Skeletal muscle satellite cell (primary cell): ENCODE data around the gene CHN1.
A peak's percentile ranks its signal among the peaks of the same experiment; 100 is the strongest.

Experiments used
- H3K27me3 ChIP-seq: 2 replicates; pipeline ENCODE4 v1.7.0; 2013; ENCODE audit warnings: low read length; ENCODE audit not compliant: control insufficient read depth, insufficient read depth
- H3K36me3 ChIP-seq: 2 replicates; pipeline ENCODE4 v1.7.0; 2013; ENCODE audit warnings: mild to moderate bottlenecking, control low read depth, low read length; ENCODE audit not compliant: insufficient read depth
- H3K4me1 ChIP-seq: 2 replicates; pipeline ENCODE4 v1.7.0; 2013; ENCODE audit warnings: low read length; ENCODE audit not compliant: control insufficient read depth, insufficient read depth
- H3K4me2 ChIP-seq: 2 replicates; pipeline ENCODE4 v1.7.0; 2013; ENCODE audit warnings: mild to moderate bottlenecking, low read length
- H3K4me3 ChIP-seq: 2 replicates; pipeline ENCODE4 v1.7.0; 2013; ENCODE audit warnings: low read length
- H3K9ac ChIP-seq: 2 replicates; pipeline ENCODE4 v1.7.0; 2013; ENCODE audit warnings: mild to moderate bottlenecking, low read depth, low read length, moderate library complexity
- H3K9me3 ChIP-seq: replicated peaks from 2 replicates; pipeline ENCODE4 v1.7.0; 2013; ENCODE audit warnings: mild to moderate bottlenecking, control low read depth, low read length

CHN1 gene

GRCh38 chr2:175027755-175028154 is 22.6 kb upstream of the CHN1 start:
- H3K4me2 ChIP-seq, result peak overlapping the region; percentile 75
- H3K4me3 ChIP-seq, result peak overlapping the region; percentile 37
- peaks cover 31% of the 10 kb centered on the region for H3K4me1 ChIP-seq
- H3K27me3 ChIP-seq, result no peaks in the 10 kb centered on the region
- peak overlapping the region; percentile 70 for H3K9ac ChIP-seq
- no peaks in the 10 kb centered on the region for H3K9me3 ChIP-seq
- no peaks in the 10 kb centered on the region for H3K36me3 ChIP-seq

- no peak overlapping the region for H3K9ac ChIP-seq
- peaks cover 31% of the 10 kb centered on the region for H3K4me1 ChIP-seq
- H3K4me2 ChIP-seq, result no peak overlapping the region
- H3K27me3 ChIP-seq, result no peaks in the 10 kb centered on the region
- no peaks in the 10 kb centered on the region for H3K9me3 ChIP-seq
- no peak overlapping the region for H3K4me3 ChIP-seq
- H3K36me3 ChIP-seq, result no peaks in the 10 kb centered on the region
Observed at GRCh38 chr2:175026385-175026784, 21.2 kb upstream of the CHN1 start.

DNA sequence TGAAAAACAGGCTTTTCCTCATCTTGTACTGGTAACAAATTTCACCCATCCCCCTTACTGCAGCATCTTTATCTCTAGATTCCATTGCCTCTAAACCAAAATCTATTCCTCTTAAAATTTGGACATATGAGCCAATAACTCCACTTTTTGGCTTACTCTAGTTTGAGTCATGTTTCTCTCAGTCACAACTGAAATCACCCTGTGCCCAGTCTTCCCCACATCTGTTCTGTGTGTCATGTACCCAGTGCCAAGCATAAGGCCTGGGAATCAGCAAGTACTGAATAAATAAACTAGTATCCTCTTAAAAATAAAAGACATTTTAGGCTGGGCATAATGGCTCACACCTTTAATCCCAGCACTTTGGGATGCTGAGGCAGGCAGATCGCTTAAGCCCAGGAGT is 20.8 kb upstream of the CHN1 start:
- Histone ChIP-seq H3K4me1 (peaks cover 31% of the 10 kb centered on the region), H3K27me3 (no peaks in the 10 kb centered on the region), H3K9me3 (no peaks in the 10 kb centered on the region), H3K4me3 (no peak overlapping the region), H3K9ac (no peak overlapping the region), H3K4me2 (no peak overlapping the region), H3K36me3 (no peaks in the 10 kb centered on the region)

DNA sequence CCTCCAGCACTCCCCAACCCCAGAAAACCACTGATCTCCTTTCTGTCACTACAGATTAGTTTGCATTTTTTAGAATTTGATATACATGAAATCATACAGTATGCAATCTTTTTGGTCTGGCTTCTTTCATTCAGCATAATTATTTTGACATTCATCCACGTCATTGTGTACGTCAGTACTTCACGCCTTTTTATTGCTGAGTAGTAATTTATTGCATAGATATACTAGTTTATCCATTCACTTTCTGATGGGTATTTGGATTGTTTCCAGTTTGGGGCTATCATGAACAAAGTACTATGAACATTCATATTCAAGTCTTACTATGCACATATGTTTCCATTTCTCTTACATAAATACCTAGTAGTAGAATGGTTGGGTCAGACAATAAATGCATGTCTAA is 20.1 kb upstream of the CHN1 start:
- H3K4me3 ChIP-seq, result no peak overlapping the region
- no peaks in the 10 kb centered on the region for H3K9me3 ChIP-seq

GRCh38 chr2:175022923-175023322 is 17.7 kb upstream of the CHN1 start:
- Histone ChIP-seq H3K9ac (no peak overlapping the region), H3K4me1 (peaks cover 13% of the 10 kb centered on the region), H3K27me3 (no peaks in the 10 kb centered on the region), H3K4me3 (no peak overlapping the region), H3K36me3 (no peaks in the 10 kb centered on the region), H3K9me3 (no peaks in the 10 kb centered on the region), H3K4me2 (no peak overlapping the region)

More for the DNA sequence above, 20.1 kb upstream of the CHN1 start:
- Histone ChIP-seq H3K4me1 (peaks cover 24% of the 10 kb centered on the region), H3K27me3 (no peaks in the 10 kb centered on the region), H3K4me2 (no peak overlapping the region), H3K36me3 (no peaks in the 10 kb centered on the region), H3K9ac (no peak overlapping the region)

DNA sequence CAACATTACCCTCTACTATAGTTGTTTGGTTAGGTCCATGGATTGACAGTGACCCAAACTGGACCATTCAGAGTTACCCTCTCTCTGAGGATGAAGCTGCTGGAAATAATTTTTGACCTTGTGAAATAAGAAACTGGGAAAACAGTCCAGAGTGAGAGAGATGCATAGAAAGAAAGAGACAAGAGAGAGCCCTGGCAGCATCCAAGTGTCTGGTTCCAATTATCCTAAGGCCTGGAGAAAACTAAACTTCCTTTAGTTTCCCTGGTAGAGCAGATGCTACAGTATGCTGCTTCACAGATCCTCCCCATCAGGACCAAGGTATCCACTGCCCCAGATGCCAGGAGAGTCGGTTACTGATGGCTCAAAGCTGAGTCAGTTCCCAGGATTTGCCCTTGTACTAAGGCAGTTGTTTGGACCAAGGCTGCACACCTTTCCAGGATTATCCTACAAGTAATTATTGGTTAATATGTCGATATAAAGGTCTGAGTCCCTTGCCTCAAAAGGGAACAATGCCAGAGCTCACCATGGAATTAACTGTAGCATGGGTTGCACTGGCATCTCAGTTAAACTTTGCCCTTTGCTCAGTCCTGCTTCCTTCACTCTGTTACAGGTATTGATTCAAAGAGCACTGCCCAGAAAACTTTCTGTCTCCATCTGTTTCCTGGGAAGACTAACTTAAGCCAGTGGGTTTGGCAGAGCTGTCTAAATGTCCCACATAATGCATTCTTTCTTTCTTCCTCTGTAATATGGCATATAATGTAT is 14.6 kb upstream of the CHN1 start:
- no peaks in the 10 kb centered on the region for H3K27me3 ChIP-seq
- H3K9ac ChIP-seq, result no peak overlapping the region
- no peaks in the 10 kb centered on the region for H3K9me3 ChIP-seq
- H3K4me1 ChIP-seq, result no peaks in the 10 kb centered on the region
- no peak overlapping the region for H3K4me2 ChIP-seq
- H3K36me3 ChIP-seq, result no peaks in the 10 kb centered on the region
- H3K4me3 ChIP-seq, result no peak overlapping the region

GRCh38 chr2:175017618-175018414 is 12.6 kb upstream of the CHN1 start:
- no peaks in the 10 kb centered on the region for H3K4me1 ChIP-seq
- H3K4me3 ChIP-seq, result no peak overlapping the region
- no peaks in the 10 kb centered on the region for H3K9me3 ChIP-seq
- H3K4me2 ChIP-seq, result no peak overlapping the region
- no peaks in the 10 kb centered on the region for H3K36me3 ChIP-seq
- no peaks in the 10 kb centered on the region for H3K27me3 ChIP-seq
- H3K9ac ChIP-seq, result no peak overlapping the region

- Histone ChIP-seq H3K4me1 (no peaks in the 10 kb centered on the region), H3K4me3 (no peak overlapping the region), H3K9ac (no peak overlapping the region), H3K9me3 (no peaks in the 10 kb centered on the region), H3K27me3 (no peaks in the 10 kb centered on the region), H3K4me2 (no peak overlapping the region), H3K36me3 (no peaks in the 10 kb centered on the region)
Observed at GRCh38 chr2:175015340-175015739, 10.2 kb upstream of the CHN1 start.

DNA sequence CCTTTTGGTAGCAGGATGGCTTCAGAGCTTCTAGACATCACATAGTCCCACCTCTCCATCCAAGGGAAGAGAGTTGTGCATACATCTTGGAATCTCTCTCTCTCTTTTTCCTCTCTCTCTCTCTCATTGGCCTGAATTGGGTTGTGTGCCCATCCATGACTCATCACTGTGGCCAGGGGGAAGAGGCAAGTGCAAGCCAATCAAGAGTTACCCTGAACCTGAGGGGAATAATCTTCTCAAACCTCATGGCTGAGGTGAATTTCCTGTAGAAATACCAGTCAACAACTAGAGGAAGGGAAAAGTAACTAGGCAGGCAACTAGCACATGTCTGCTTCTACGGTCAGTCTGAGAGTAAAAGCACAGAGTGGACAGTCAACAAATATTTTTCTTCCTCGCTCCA is 7.3 kb upstream of the CHN1 start:
- H3K9ac ChIP-seq, result no peak overlapping the region
- no peak overlapping the region for H3K4me2 ChIP-seq
- no peaks in the 10 kb centered on the region for H3K36me3 ChIP-seq
- H3K4me3 ChIP-seq, result no peak overlapping the region
- H3K4me1 ChIP-seq, result no peaks in the 10 kb centered on the region
- peaks cover under 1% of the 10 kb centered on the region for H3K27me3 ChIP-seq
- H3K9me3 ChIP-seq, result no peaks in the 10 kb centered on the region

DNA sequence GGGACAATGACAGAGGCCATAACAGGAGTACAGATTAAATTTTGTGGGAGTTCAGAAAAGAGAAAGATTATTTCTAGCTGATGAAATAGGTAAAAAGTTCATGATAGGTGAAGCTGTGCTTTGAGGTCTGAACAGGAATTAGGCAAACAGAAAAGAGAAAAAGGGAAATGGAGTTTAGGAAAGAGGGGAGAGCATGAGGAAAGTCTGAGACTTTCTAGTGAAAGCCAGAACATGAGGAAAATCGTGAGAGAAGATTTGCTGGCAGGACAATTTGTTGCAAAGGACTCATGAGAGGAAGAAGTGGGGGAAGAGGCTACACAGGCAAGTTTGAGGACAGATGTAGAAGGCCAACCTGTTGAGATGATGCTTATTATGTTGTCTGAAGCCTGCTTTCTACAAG is 6.3 kb upstream of the CHN1 start:
- Histone ChIP-seq H3K4me1 (no peaks in the 10 kb centered on the region), H3K4me2 (no peak overlapping the region), H3K27me3 (peaks cover 9% of the 10 kb centered on the region), H3K9me3 (no peaks in the 10 kb centered on the region), H3K36me3 (no peaks in the 10 kb centered on the region), H3K4me3 (no peak overlapping the region), H3K9ac (no peak overlapping the region)

GRCh38 chr2:175010848-175011254 is 5.7 kb upstream of the CHN1 start:
- no peak overlapping the region for H3K9ac ChIP-seq
- no peaks in the 10 kb centered on the region for H3K36me3 ChIP-seq
- H3K9me3 ChIP-seq, result no peaks in the 10 kb centered on the region
- peaks cover 2% of the 10 kb centered on the region for H3K4me1 ChIP-seq
- H3K27me3 ChIP-seq, result peaks cover 12% of the 10 kb centered on the region
- H3K4me3 ChIP-seq, result no peak overlapping the region
- H3K4me2 ChIP-seq, result no peak overlapping the region
